ENCODE data around the gene CORO7.

Gene CORO7

GRCh38 chr16:4317532-4318450 is 98.6 kb downstream of the CORO7 start:
- DNase-seq = no peak

- DNase-seq = no peak
These were observed 99.4 kb downstream of the CORO7 start for GRCh38 chr16:4316864-4317531.

GRCh38 chr16:4316108-4316863 is 100.1 kb downstream of the CORO7 start:
- DNase-seq = peak; percentile 63

- DNase-seq = peak; percentile 68
These were observed 100.9 kb downstream of the CORO7 start, which contains the start of gene GLIS2 for GRCh38 chr16:4315186-4316107. Gene GLIS2 (plus strand): TSS chr16:4316067. CDS start chr16:4332281, 16,214 bp downstream.

- peak; percentile 66 for DNase-seq
These were observed 101.7 kb downstream of the CORO7 start for GRCh38 chr16:4314532-4315185.

- DNase-seq = peak; percentile 64
These were observed 102.5 kb downstream of the CORO7 start for GRCh38 chr16:4313563-4314531.

GRCh38 chr16:4309833-4310266 is 106.5 kb downstream of the CORO7 start:
- peak; percentile 79 for DNase-seq

- DNase-seq = no peak
These were observed 107.1 kb downstream of the CORO7 start for GRCh38 chr16:4309102-4309832.

- peak; percentile 97 for DNase-seq
These were observed 109.0 kb downstream of the CORO7 start for GRCh38 chr16:4307215-4308037.

- DNase-seq = peak; percentile 72
These were observed 109.8 kb downstream of the CORO7 start for GRCh38 chr16:4306470-4307214.
